Measurements from ENCODE around the gene SPAG17.

SPAG17 gene

DNA sequence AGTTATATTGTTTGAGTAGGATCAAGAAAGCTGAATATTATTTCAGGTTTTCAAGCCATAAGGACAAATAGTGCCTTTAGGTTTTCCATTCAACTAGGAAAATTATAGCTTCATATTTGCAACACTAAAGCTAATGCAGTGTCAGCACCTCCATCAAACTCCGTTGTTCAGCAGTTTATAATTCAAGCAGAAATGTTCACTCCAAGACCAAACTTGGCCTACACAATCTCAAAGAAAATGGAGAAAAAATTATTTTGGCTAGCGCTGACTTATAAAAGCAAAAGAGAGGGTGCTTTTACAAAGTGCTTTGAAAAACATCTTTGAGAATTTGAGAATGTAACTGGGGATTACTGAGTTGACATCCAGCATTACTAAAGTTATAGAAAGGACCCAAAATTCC, 1.4 kb downstream of the SPAG17 start:
- Histone ChIP-seq H2BK120ac (ENCODE audit: low read depth, low read length) (no peak overlapping the region), H3K4me2 (ENCODE audit: insufficient read depth, low read length, poor library complexity, severe bottlenecking) (no peak overlapping the region), H3K14ac (ENCODE audit: low read length) (no peak overlapping the region), H2BK5ac (ENCODE audit: low read length) (no peak overlapping the region), H2AK5ac (ENCODE audit: low read depth, low read length) (no peak overlapping the region), H3K79me1 (ENCODE audit: low read depth, low read length) (no peaks in the 10 kb centered on the region), H3K9ac (ENCODE audit: low read depth, low read length, poor library complexity) (no peak overlapping the region), H3K23ac (ENCODE audit: low read depth, low read length, poor library complexity) (no peak overlapping the region), H3K27ac (replicated peaks; ENCODE audit: low read length) (no peak overlapping the region), H3K4ac (ENCODE audit: low read length) (no peak overlapping the region), H2AFZ (ENCODE audit: low read length) (no peak overlapping the region), H3K18ac (ENCODE audit: low read length) (no peak overlapping the region), H2BK15ac (ENCODE audit: low read length) (no peak overlapping the region), H3K4me3 (ENCODE audit: low read length in 2 of 2) (no peak overlapping the region), H3K36me3 (replicated peaks in 1 of 2; ENCODE audit: control insufficient read depth in 2 of 2, insufficient read depth in 2 of 2, low read length in 2 of 2) (no peaks in the 10 kb centered on the region), H4K91ac (ENCODE audit: low read depth, low read length, poor library complexity) (no peak overlapping the region), H3K9me3 (replicated peaks in 1 of 2; ENCODE audit: control insufficient read depth in 2 of 2, insufficient read depth in 1 of 2, low read depth in 1 of 2, low read length in 2 of 2) (no peaks in the 10 kb centered on the region), H4K8ac (ENCODE audit: low read depth, low read length) (no peak overlapping the region), H2BK12ac (ENCODE audit: low read length) (no peak overlapping the region), H3K4me1 (ENCODE audit: control insufficient read depth in 2 of 2, insufficient read depth in 1 of 2, low read depth in 1 of 2, low read length in 2 of 2) (peaks cover 5 to 9% of the 10 kb centered on the region in 2 donors), H3K27me3 (ENCODE audit: control insufficient read depth in 3 of 3, insufficient read depth in 3 of 3, low read depth in 1 of 3, low read length in 3 of 3) (no peaks in the 10 kb centered on the region)
- DNase-seq (ENCODE audit: low spot score), result no peak
- WGBS, 2 donors (ENCODE audit: extremely low coverage in 2 of 2, insufficient read length in 2 of 2, insufficient replicate concordance in 1 of 2), result no CpG with 5 or more reads among the region's 2 CpGs

DNA sequence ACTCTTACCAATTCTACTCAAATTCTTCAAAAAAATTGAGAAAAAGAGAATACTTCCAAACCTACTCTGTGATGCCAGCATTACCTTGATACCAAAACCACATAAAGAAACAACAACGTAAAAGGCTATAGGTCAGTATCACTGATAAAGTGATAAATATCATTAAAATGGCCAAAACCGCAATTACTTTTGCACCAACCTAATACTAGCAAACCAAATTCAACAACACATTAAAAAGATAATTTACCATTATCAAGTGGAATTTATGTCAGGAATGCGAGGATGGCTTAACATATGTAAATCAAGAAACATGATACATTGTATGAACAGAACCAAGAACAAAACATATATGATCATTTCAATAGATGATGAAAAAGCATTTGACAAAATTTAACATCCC, 7.0 kb downstream of the SPAG17 start:
- no peak overlapping the region for H3K9ac ChIP-seq (ENCODE audit: low read depth, low read length, poor library complexity)
- no CpG with 5 or more reads among the region's 3 CpGs for WGBS, 2 donors (ENCODE audit: extremely low coverage in 2 of 2, insufficient read length in 2 of 2, insufficient replicate concordance in 1 of 2)
- no peak overlapping the region for H4K91ac ChIP-seq (ENCODE audit: low read depth, low read length, poor library complexity)
- H3K27me3 ChIP-seq (ENCODE audit: control insufficient read depth in 3 of 3, insufficient read depth in 3 of 3, low read depth in 1 of 3, low read length in 3 of 3), result no peaks in the 10 kb centered on the region
- H3K23ac ChIP-seq (ENCODE audit: low read depth, low read length, poor library complexity), result no peak overlapping the region
- H3K4me2 ChIP-seq (ENCODE audit: insufficient read depth, low read length, poor library complexity, severe bottlenecking), result no peak overlapping the region
- no peak overlapping the region for H3K14ac ChIP-seq (ENCODE audit: low read length)
- no peaks in the 10 kb centered on the region for H3K79me1 ChIP-seq (ENCODE audit: low read depth, low read length)
- H2AFZ ChIP-seq (ENCODE audit: low read length), result no peak overlapping the region
- H4K8ac ChIP-seq (ENCODE audit: low read depth, low read length), result no peak overlapping the region
- no peak overlapping the region for H2BK120ac ChIP-seq (ENCODE audit: low read depth, low read length)
- H2BK5ac ChIP-seq (ENCODE audit: low read length), result no peak overlapping the region
- no peaks in the 10 kb centered on the region for H3K36me3 ChIP-seq (replicated peaks in 1 of 2; ENCODE audit: control insufficient read depth in 2 of 2, insufficient read depth in 2 of 2, low read length in 2 of 2)
- H3K4me3 ChIP-seq (ENCODE audit: low read length in 2 of 2), result no peak overlapping the region
- H2BK12ac ChIP-seq (ENCODE audit: low read length), result no peak overlapping the region
- H3K9me3 ChIP-seq (replicated peaks in 1 of 2; ENCODE audit: control insufficient read depth in 2 of 2, insufficient read depth in 1 of 2, low read depth in 1 of 2, low read length in 2 of 2), result peaks cover 0 to 2% of the 10 kb centered on the region in 2 donors
- H3K4me1 ChIP-seq (ENCODE audit: control insufficient read depth in 2 of 2, insufficient read depth in 1 of 2, low read depth in 1 of 2, low read length in 2 of 2), result no peaks in the 10 kb centered on the region
- H3K4ac ChIP-seq (ENCODE audit: low read length), result no peak overlapping the region
- no peak overlapping the region for H2BK15ac ChIP-seq (ENCODE audit: low read length)
- H3K27ac ChIP-seq (replicated peaks; ENCODE audit: low read length), result no peak overlapping the region
- DNase-seq (ENCODE audit: low spot score), result no peak
- H3K18ac ChIP-seq (ENCODE audit: low read length), result no peak overlapping the region
- H2AK5ac ChIP-seq (ENCODE audit: low read depth, low read length), result no peak overlapping the region

DNA sequence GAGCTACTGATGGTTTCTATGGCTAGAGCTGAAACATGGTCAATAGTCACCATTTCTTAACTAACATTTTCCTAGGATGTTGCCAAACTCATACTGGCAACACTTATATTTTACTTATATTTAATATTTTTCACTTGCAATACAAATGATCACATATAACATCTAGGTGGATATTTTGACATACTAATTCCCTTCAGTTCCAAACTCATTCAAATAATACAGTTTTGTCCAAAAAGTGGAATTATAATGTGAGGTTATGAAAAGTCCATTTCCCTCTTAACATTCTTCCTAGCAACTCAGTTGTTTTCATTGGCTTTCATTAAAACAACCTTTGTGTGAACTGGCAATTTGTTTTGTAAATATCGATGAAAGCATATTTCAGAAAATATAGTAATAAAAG, 16.0 kb downstream of the SPAG17 start:
- no CpG with 5 or more reads among the region's 1 CpG for WGBS, 2 donors (ENCODE audit: extremely low coverage in 2 of 2, insufficient read length in 2 of 2, insufficient replicate concordance in 1 of 2)
- Histone ChIP-seq H2AFZ (ENCODE audit: low read length) (no peak overlapping the region), H2BK15ac (ENCODE audit: low read length) (no peak overlapping the region), H3K18ac (ENCODE audit: low read length) (no peak overlapping the region), H2BK5ac (ENCODE audit: low read length) (no peak overlapping the region), H2BK12ac (ENCODE audit: low read length) (no peak overlapping the region), H3K4ac (ENCODE audit: low read length) (no peak overlapping the region), H4K8ac (ENCODE audit: low read depth, low read length) (no peak overlapping the region), H3K14ac (ENCODE audit: low read length) (no peak overlapping the region), H3K36me3 (replicated peaks in 1 of 2; ENCODE audit: control insufficient read depth in 2 of 2, insufficient read depth in 2 of 2, low read length in 2 of 2) (no peaks in the 10 kb centered on the region), H3K27me3 (ENCODE audit: control insufficient read depth in 3 of 3, insufficient read depth in 3 of 3, low read depth in 1 of 3, low read length in 3 of 3) (no peaks in the 10 kb centered on the region), H3K9ac (ENCODE audit: low read depth, low read length, poor library complexity) (no peak overlapping the region), H3K79me1 (ENCODE audit: low read depth, low read length) (no peaks in the 10 kb centered on the region), H3K9me3 (replicated peaks in 1 of 2; ENCODE audit: control insufficient read depth in 2 of 2, insufficient read depth in 1 of 2, low read depth in 1 of 2, low read length in 2 of 2) (no peaks in the 10 kb centered on the region), H2AK5ac (ENCODE audit: low read depth, low read length) (no peak overlapping the region), H2BK120ac (ENCODE audit: low read depth, low read length) (no peak overlapping the region), H3K23ac (ENCODE audit: low read depth, low read length, poor library complexity) (no peak overlapping the region), H3K4me2 (ENCODE audit: insufficient read depth, low read length, poor library complexity, severe bottlenecking) (no peak overlapping the region), H3K4me1 (ENCODE audit: control insufficient read depth in 2 of 2, insufficient read depth in 1 of 2, low read depth in 1 of 2, low read length in 2 of 2) (no peaks in the 10 kb centered on the region), H3K4me3 (ENCODE audit: low read length in 2 of 2) (no peak overlapping the region), H3K27ac (replicated peaks; ENCODE audit: low read length) (no peak overlapping the region), H4K91ac (ENCODE audit: low read depth, low read length, poor library complexity) (no peak overlapping the region)
- DNase-seq (ENCODE audit: low spot score), result no peak

- no peak overlapping the region for H2AK5ac ChIP-seq (ENCODE audit: low read depth, low read length)
- no peak overlapping the region for H4K8ac ChIP-seq (ENCODE audit: low read depth, low read length)
- H3K18ac ChIP-seq (ENCODE audit: low read length), result no peak overlapping the region
- no peak overlapping the region for H3K9ac ChIP-seq (ENCODE audit: low read depth, low read length, poor library complexity)
- H3K14ac ChIP-seq (ENCODE audit: low read length), result no peak overlapping the region
- H4K91ac ChIP-seq (ENCODE audit: low read depth, low read length, poor library complexity), result no peak overlapping the region
- no peak overlapping the region for H3K4me2 ChIP-seq (ENCODE audit: insufficient read depth, low read length, poor library complexity, severe bottlenecking)
- no peaks in the 10 kb centered on the region for H3K9me3 ChIP-seq (replicated peaks in 1 of 2; ENCODE audit: control insufficient read depth in 2 of 2, insufficient read depth in 1 of 2, low read depth in 1 of 2, low read length in 2 of 2)
- H2BK5ac ChIP-seq (ENCODE audit: low read length), result no peak overlapping the region
- no peak overlapping the region for H3K4ac ChIP-seq (ENCODE audit: low read length)
- no peaks in the 10 kb centered on the region for H3K27me3 ChIP-seq (ENCODE audit: control insufficient read depth in 3 of 3, insufficient read depth in 3 of 3, low read depth in 1 of 3, low read length in 3 of 3)
- H3K36me3 ChIP-seq (replicated peaks in 1 of 2; ENCODE audit: control insufficient read depth in 2 of 2, insufficient read depth in 2 of 2, low read length in 2 of 2), result no peaks in the 10 kb centered on the region
- H2BK120ac ChIP-seq (ENCODE audit: low read depth, low read length), result no peak overlapping the region
- H3K4me3 ChIP-seq (ENCODE audit: low read length in 2 of 2), result no peak overlapping the region
- no peak overlapping the region for H2BK12ac ChIP-seq (ENCODE audit: low read length)
- no CpG with 5 or more reads among the region's 1 CpG for WGBS, 2 donors (ENCODE audit: extremely low coverage in 2 of 2, insufficient read length in 2 of 2, insufficient replicate concordance in 1 of 2)
- H2BK15ac ChIP-seq (ENCODE audit: low read length), result no peak overlapping the region
- no peaks in the 10 kb centered on the region for H3K4me1 ChIP-seq (ENCODE audit: control insufficient read depth in 2 of 2, insufficient read depth in 1 of 2, low read depth in 1 of 2, low read length in 2 of 2)
- no peak overlapping the region for H3K23ac ChIP-seq (ENCODE audit: low read depth, low read length, poor library complexity)
- H3K79me1 ChIP-seq (ENCODE audit: low read depth, low read length), result no peaks in the 10 kb centered on the region
- DNase-seq (ENCODE audit: low spot score), result no peak
- no peak overlapping the region for H3K27ac ChIP-seq (replicated peaks; ENCODE audit: low read length)
- H2AFZ ChIP-seq (ENCODE audit: low read length), result no peak overlapping the region
Measured at GRCh38 chr1:118160806-118161205, 24.2 kb downstream of the SPAG17 start.
